ENCODE results near the gene SYNJ2BP. TPM values are rescaled to one million over a fixed set of nuclear protein-coding genes. Genes with fewer than 3 reads are reported as not detected.
"Not testable (repeated sequence)": the region's sequence is repeated elsewhere in the genome, so short reads cannot be mapped to it uniquely, and the experiment has no call there.

The SYNJ2BP gene
- total RNA-seq, 1 experiment from 2014 or later: 27.9 TPM

- TF ChIP-seq CDX4 (CRISPR knock-in tag; IDR thresholded peaks at IDR 0.05; ENCODE audit: borderline replicate concordance) (no peak), ZNF219 (CRISPR knock-in tag; IDR thresholded peaks at IDR 0.05; ENCODE audit: borderline replicate concordance) (no peak)
These were observed 9.3 kb downstream of the SYNJ2BP start (continued) for GRCh38 chr14:70407621-70408020.

GRCh38 chr14:70406216-70406615 is 10.7 kb downstream of the SYNJ2BP start:
- POLR2A ChIA-PET: not testable (repeated sequence)

GRCh38 chr14:70403335-70403734 is 13.6 kb downstream of the SYNJ2BP start:
- H3K4me1 Mint-ChIP-seq: peaks cover 24% of the 10 kb centered on the region
- H3K27me3 Mint-ChIP-seq (ENCODE audit: low read depth); POLR2A ChIA-PET; H3K27ac Mint-ChIP-seq; H3K4me3 Mint-ChIP-seq: not testable (repeated sequence)
- peak; percentile 79 for ATAC-seq
- peak; percentile 39 for DNase-seq (ENCODE audit: low spot score)
- peaks cover 10% of the 10 kb centered on the region for H3K9me3 Mint-ChIP-seq
- peaks cover 20% of the 10 kb centered on the region for H3K36me3 Mint-ChIP-seq
- CTCF ChIA-PET: interaction anchor here (0.6 to 1.7 kb wide), 5 partner anchors 9 to 220 kb away, joined by 3 to 8 read pairs (median 3); no protein-coding TSS in a partner anchor

More at GRCh38 chr14:70406216-70406615, 10.7 kb downstream of the SYNJ2BP start:
- ATAC-seq; CTCF ChIA-PET; H3K4me3 Mint-ChIP-seq; H3K27ac Mint-ChIP-seq; H3K27me3 Mint-ChIP-seq (ENCODE audit: low read depth); DNase-seq (ENCODE audit: low spot score); H3K9me3 Mint-ChIP-seq: not testable (repeated sequence)
- Mint-ChIP-seq H3K4me1 (peaks cover 24% of the 10 kb centered on the region), H3K36me3 (peaks cover 17% of the 10 kb centered on the region)

GRCh38 chr14:70401643-70402042 is 15.2 kb downstream of the SYNJ2BP start:
- ChIA-PET CTCF (interaction anchor here (0.7 to 1.1 kb wide), 3 partner anchors 14 to 416 kb away, joined by 3 to 5 read pairs (median 4); no protein-coding TSS in a partner anchor), POLR2A (no interaction called here)
- no peak overlapping the region for H3K4me3 Mint-ChIP-seq
- peak overlapping the region; percentile 96 for H3K27ac Mint-ChIP-seq
- TF ChIP-seq ZNF121 (CRISPR knock-in tag; IDR thresholded peaks at IDR 0.05) (peak; percentile 97), ZBTB21 (CRISPR knock-in tag; IDR thresholded peaks at IDR 0.05; ENCODE audit: borderline replicate concordance) (no peak), E2F4 (CRISPR knock-in tag; IDR thresholded peaks at IDR 0.05; ENCODE audit: borderline replicate concordance, low read depth) (no peak), ZNF219 (CRISPR knock-in tag; IDR thresholded peaks at IDR 0.05; ENCODE audit: borderline replicate concordance) (no peak), FOXK1 (CRISPR knock-in tag; IDR thresholded peaks at IDR 0.05) (no peak), E2F5 (CRISPR knock-in tag; IDR thresholded peaks at IDR 0.05) (no peak)
- ATAC-seq (peak; percentile 28; the same call in 1 of the 2 replicates), DNase-seq (ENCODE audit: low spot score) (no peak)
- H3K27me3 Mint-ChIP-seq (ENCODE audit: low read depth): no peaks in the 10 kb centered on the region
- 0 out of 2 replicates have a peak, but pooled peaks cover 5% of the 10 kb centered on the region for H3K9me3 Mint-ChIP-seq
- H3K4me1 Mint-ChIP-seq: peaks cover 24% of the 10 kb centered on the region
- peaks cover 13% of the 10 kb centered on the region; the same call in 1 of the 2 replicates for H3K36me3 Mint-ChIP-seq

GRCh38 chr14:70398706-70399431 is 18.0 kb downstream of the SYNJ2BP start:
- peaks cover 23% of the 10 kb centered on the region for H3K4me1 Mint-ChIP-seq
- no peaks in the 10 kb centered on the region for H3K27me3 Mint-ChIP-seq (ENCODE audit: low read depth)
- H3K4me3 Mint-ChIP-seq: no peak overlapping the region
- peaks cover 10% of the 10 kb centered on the region; the same call in 1 of the 2 replicates for H3K36me3 Mint-ChIP-seq
- no peak overlapping the region for H3K27ac Mint-ChIP-seq
- ChIA-PET CTCF (interaction anchor here (0.6 to 1.4 kb wide), 3 partner anchors 9 to 67 kb away, joined by 3 to 5 read pairs (median 4); no protein-coding TSS in a partner anchor), POLR2A (no interaction called here)
- DNase-seq (ENCODE audit: low spot score) (peak; percentile 23), ATAC-seq (peak; percentile 46; the same call in 1 of the 2 replicates)
- 0 out of 2 replicates have a peak, but pooled peaks cover 5% of the 10 kb centered on the region for H3K9me3 Mint-ChIP-seq
- TF ChIP-seq PRRX2 (CRISPR knock-in tag; IDR thresholded peaks at IDR 0.05) (no peak), AR (CRISPR knock-in tag; IDR thresholded peaks at IDR 0.05) (no peak), ATF2 (CRISPR knock-in tag; IDR thresholded peaks at IDR 0.05; ENCODE audit: borderline replicate concordance, low read depth) (no peak), RORB (CRISPR knock-in tag; IDR thresholded peaks at IDR 0.05) (no peak), PREB (CRISPR knock-in tag; IDR thresholded peaks at IDR 0.05; ENCODE audit: borderline replicate concordance) (no peak), ZBTB43 (CRISPR knock-in tag; IDR thresholded peaks at IDR 0.05) (no peak), SMAD3 (CRISPR knock-in tag; IDR thresholded peaks at IDR 0.05; ENCODE audit: borderline replicate concordance) (no peak), NR1H2 (CRISPR knock-in tag; IDR thresholded peaks at IDR 0.05) (no peak)
